DMS 273 treated with DMSO at 0.1 percent for 48 hours (cell line): ENCODE results near the gene HLTF.
"Not testable (repeated sequence)": the region's sequence is repeated elsewhere in the genome, so short reads cannot be mapped to it uniquely, and the experiment has no call there.

Experiments used
- DNase-seq: peaks from one replicate; lab custom pipeline; 2025; lab: John Stamatoyannopoulos, UW

HLTF gene

GRCh38 chr3:149086232-149086988 lies at the start of gene HLTF:
Gene HLTF (minus strand): TSS chr3:149086533. CDS start chr3:149086336, 197 bp downstream.
- DNase-seq, result peak; percentile 97

- DNase-seq, result no peak
Observed at GRCh38 chr3:149134575-149134974, 48.2 kb upstream of the HLTF start.

GRCh38 chr3:149131589-149131988 lies 45.3 kb upstream of the HLTF start:
- DNase-seq, result no peak

- peak; percentile 71 for DNase-seq
Observed at GRCh38 chr3:149129326-149130205, 43.2 kb upstream of the HLTF start, which contains the start of gene HPS3. Gene HPS3 (plus strand): TSS chr3:149129638. CDS start chr3:149129724, 86 bp downstream.

- DNase-seq, result no peak
Observed at GRCh38 chr3:149128821-149129220, 42.5 kb upstream of the HLTF start.

GRCh38 chr3:149122721-149123578 lies 36.6 kb upstream of the HLTF start:
- DNase-seq, result no peak

- peak; percentile 10 for DNase-seq
Observed at GRCh38 chr3:149120051-149120972, 34.0 kb upstream of the HLTF start.

- DNase-seq, result no peak
Observed at GRCh38 chr3:149119466-149119865, 33.1 kb upstream of the HLTF start.

GRCh38 chr3:149118724-149119123 lies 32.4 kb upstream of the HLTF start:
- DNase-seq, result no peak

- no peak for DNase-seq
Observed at GRCh38 chr3:149115114-149115513, 28.8 kb upstream of the HLTF start.

GRCh38 chr3:149114458-149114857 lies 28.1 kb upstream of the HLTF start:
- DNase-seq, result no peak

- no peak for DNase-seq
Observed at GRCh38 chr3:149104484-149104883, 18.2 kb upstream of the HLTF start.

- DNase-seq, result no peak
Observed at GRCh38 chr3:149101641-149102040, 15.3 kb upstream of the HLTF start.

GRCh38 chr3:149101154-149101553 lies 14.8 kb upstream of the HLTF start:
- DNase-seq, result no peak

- DNase-seq, result not testable (repeated sequence)
Observed at GRCh38 chr3:149097987-149098386, 11.7 kb upstream of the HLTF start.

- no peak for DNase-seq
Observed at GRCh38 chr3:149095487-149095886, 9.2 kb upstream of the HLTF start.

- no peak for DNase-seq
Observed at GRCh38 chr3:149091983-149092382, 5.7 kb upstream of the HLTF start.

GRCh38 chr3:149090907-149091306 lies 4.6 kb upstream of the HLTF start:
- DNase-seq, result no peak

GRCh38 chr3:149090461-149090860 lies 4.1 kb upstream of the HLTF start:
- DNase-seq, result no peak

- DNase-seq, result no peak
Observed at GRCh38 chr3:149089395-149089794, 3.1 kb upstream of the HLTF start.

GRCh38 chr3:149087208-149087607 lies 875 bp upstream of the HLTF start:
- no peak for DNase-seq
